Loucy (cell line): ENCODE results near the gene B4GALT2.

Experiments used
- H2AFZ ChIP-seq: fragments of 200-600 bp; sonication (generic); 2 replicates; pipeline ENCODE4 v1.6.0; 2016; ENCODE audit warnings: antibody characterized with exemption, mild to moderate bottlenecking, low read length, moderate library complexity
- H3F3A ChIP-seq: fragments of 200-600 bp; 2 replicates; pipeline ENCODE4 v1.6.0; 2016; ENCODE audit warnings: antibody characterized with exemption, low read depth, mild to moderate bottlenecking
- H3K27me3 ChIP-seq: fragments of 200-600 bp; sonication (generic); 2 replicates; pipeline ENCODE4 v1.6.1; 2014; ENCODE audit warnings: low read length, mild to moderate bottlenecking; ENCODE audit not compliant: insufficient read depth, poor library complexity, severe bottlenecking
- H3K36me3 ChIP-seq: fragments of 200-600 bp; sonication (generic); 2 replicates; pipeline ENCODE4 v1.6.1; 2016; ENCODE audit warnings: low read length; ENCODE audit not compliant: insufficient read depth
- H3K4me1 ChIP-seq: fragments of 200-600 bp; sonication (generic); 2 replicates; pipeline ENCODE4 v1.5.1; 2014; ENCODE audit warnings: low read length, mild to moderate bottlenecking; ENCODE audit not compliant: insufficient read depth, poor library complexity, severe bottlenecking
- H3K4me2 ChIP-seq: fragments of 200-600 bp; sonication (generic); 2 replicates; pipeline ENCODE4 v1.6.0; 2014; ENCODE audit warnings: antibody characterized with exemption, low read length, low read depth, mild to moderate bottlenecking; ENCODE audit not compliant: poor library complexity, severe bottlenecking
- H3K4me3 ChIP-seq: fragments of 200-600 bp; sonication (generic); 2 replicates; pipeline ENCODE4 v1.5.1; 2014; ENCODE audit warnings: low read length, mild to moderate bottlenecking, mixed read lengths; ENCODE audit not compliant: poor library complexity, severe bottlenecking
- H3K79me2 ChIP-seq: fragments of 200-600 bp; sonication (generic); 2 replicates; pipeline ENCODE4 v1.6.1; 2014; ENCODE audit warnings: low read length; ENCODE audit not compliant: insufficient read depth
- H3K9ac ChIP-seq: fragments of 200-600 bp; sonication (generic); 2 replicates; pipeline ENCODE4 v1.6.0; 2014; ENCODE audit warnings: mild to moderate bottlenecking, low read depth, low read length, moderate library complexity; ENCODE audit not compliant: poor library complexity, severe bottlenecking
- H3K9me2 ChIP-seq: fragments of 200-600 bp; sonication (generic); replicated peaks from 2 replicates; pipeline ENCODE4 v1.6.1; 2016; ENCODE audit warnings: low read depth, low read length, mixed read lengths
- H3K9me3 ChIP-seq: fragments of 200-600 bp; sonication (generic); 2 replicates; pipeline ENCODE4 v1.6.1; 2014; ENCODE audit warnings: mild to moderate bottlenecking, antibody characterized with exemption, low read length, low read depth; ENCODE audit not compliant: insufficient read depth
- H4K20me1 ChIP-seq: fragments of 200-600 bp; sonication (generic); 2 replicates; pipeline ENCODE4 v1.6.0; 2014; ENCODE audit warnings: antibody characterized with exemption, low read length, mild to moderate bottlenecking; ENCODE audit not compliant: insufficient read depth, poor library complexity, severe bottlenecking
- CTCF ChIP-seq: fragments of 200-600 bp; sonication (generic); conservative IDR thresholded peaks from 2 replicates; pipeline ENCODE4 v1.5.1; 2014; ENCODE audit warnings: mild to moderate bottlenecking, antibody characterized with exemption, low read length
- EZH2phosphoT487 ChIP-seq: fragments of 200-600 bp; IDR thresholded peaks from 2 replicates; pipeline ENCODE4 v1.6.1; 2018; ENCODE audit warnings: antibody characterized with exemption, mild to moderate bottlenecking, moderate library complexity, borderline replicate concordance

Gene B4GALT2

GRCh38 chr1:44033756-44034155 is 54.7 kb downstream of the B4GALT2 start:
- Histone ChIP-seq H3K4me2 (no peak overlapping the region), H3K79me2 (no peaks in the 10 kb centered on the region), H3K4me1 (peaks cover 16% of the 10 kb centered on the region), H3K9me2 (no peaks in the 10 kb centered on the region), H4K20me1 (no peaks in the 10 kb centered on the region), H3F3A (no peaks in the 10 kb centered on the region), H3K36me3 (no peaks in the 10 kb centered on the region), H3K9ac (no peak overlapping the region), H2AFZ (no peak overlapping the region), H3K4me3 (no peak overlapping the region), H3K27me3 (no peaks in the 10 kb centered on the region), H3K9me3 (no peaks in the 10 kb centered on the region)
- TF ChIP-seq CTCF (no peak), EZH2phosphoT487 (no peak)

DNA sequence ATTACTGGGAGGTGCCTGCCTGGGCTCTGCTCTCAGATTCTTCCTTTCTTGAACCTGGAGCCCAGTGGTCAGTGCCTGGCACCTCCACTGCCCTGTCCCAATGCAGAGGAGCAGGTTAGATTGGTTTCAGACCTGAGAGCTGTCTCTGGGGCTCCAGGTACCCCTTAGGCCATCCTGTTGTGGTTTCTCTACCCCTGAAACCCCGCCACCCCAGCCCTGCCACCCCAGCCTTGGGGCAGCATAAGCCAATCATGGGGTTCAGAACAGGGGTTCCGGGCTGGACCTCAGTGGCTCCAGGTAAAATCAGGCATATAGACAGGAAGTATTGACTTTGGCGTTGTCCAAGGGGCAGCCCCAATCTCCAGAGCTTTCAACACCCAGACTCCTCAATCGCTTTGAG is 55.4 kb downstream of the B4GALT2 start:
- H3K4me2 ChIP-seq, result no peak overlapping the region
- no peaks in the 10 kb centered on the region for H3K79me2 ChIP-seq
- no peaks in the 10 kb centered on the region for H3K27me3 ChIP-seq
- H3K9me3 ChIP-seq, result no peaks in the 10 kb centered on the region
- peaks cover 10% of the 10 kb centered on the region for H3K4me1 ChIP-seq
- TF ChIP-seq CTCF (no peak), EZH2phosphoT487 (no peak)
- H2AFZ ChIP-seq, result no peak overlapping the region
- no peaks in the 10 kb centered on the region for H3K9me2 ChIP-seq
- H3F3A ChIP-seq, result no peaks in the 10 kb centered on the region
- no peaks in the 10 kb centered on the region for H4K20me1 ChIP-seq
- H3K4me3 ChIP-seq, result no peak overlapping the region
- H3K9ac ChIP-seq, result no peak overlapping the region
- H3K36me3 ChIP-seq, result no peaks in the 10 kb centered on the region

GRCh38 chr1:44034976-44035716 is 56.1 kb downstream of the B4GALT2 start:
- Histone ChIP-seq H3K4me1 (peaks cover 9% of the 10 kb centered on the region), H3K79me2 (no peaks in the 10 kb centered on the region), H3K9ac (no peak overlapping the region), H3K9me3 (no peaks in the 10 kb centered on the region), H3K4me2 (no peak overlapping the region), H2AFZ (no peak overlapping the region), H3K9me2 (no peaks in the 10 kb centered on the region), H3K36me3 (no peaks in the 10 kb centered on the region), H3K27me3 (no peaks in the 10 kb centered on the region), H3F3A (no peaks in the 10 kb centered on the region), H4K20me1 (no peaks in the 10 kb centered on the region), H3K4me3 (no peak overlapping the region)
- no peak for TF ChIP-seq EZH2phosphoT487
- TF ChIP-seq CTCF, result no peak
